GM12875 (cell line): ENCODE data around the gene SMC4.

Experiments
- H3K4me3 ChIP-seq: one replicate; pipeline ENCODE4 v1.5.1; 2011; ENCODE audit warnings: low read depth, low read length, control low read depth
- CTCF ChIP-seq: IDR thresholded peaks from 2 replicates; pipeline ENCODE4 v1.5.1; 2011; ENCODE audit warnings: low read depth, mild to moderate bottlenecking, control low read depth, inconsistent platforms, low read length, moderate library complexity, borderline replicate concordance; ENCODE audit not compliant: insufficient read depth

SMC4 gene

DNA sequence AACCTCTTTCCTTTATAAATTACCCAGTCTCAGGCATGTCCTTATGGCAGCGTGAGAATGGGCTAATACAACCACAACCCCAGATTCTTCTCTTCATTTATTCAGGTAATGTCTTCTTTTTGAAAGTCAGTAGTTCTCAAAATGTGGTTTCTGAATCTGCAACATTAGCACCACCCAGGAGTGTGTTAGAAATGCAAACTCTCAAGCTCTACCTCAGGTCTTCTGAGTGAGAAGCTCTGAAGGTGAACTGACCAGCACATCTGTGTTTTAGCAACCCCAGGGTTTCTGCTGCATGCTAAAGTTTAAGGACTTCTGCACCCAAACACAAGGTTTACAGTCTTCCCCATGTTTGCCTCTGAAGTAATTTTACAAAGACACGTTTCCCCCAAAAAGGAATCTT is 72.4 kb downstream of the SMC4 start:
- no peak overlapping the region for H3K4me3 ChIP-seq
- no peak for TF ChIP-seq CTCF

GRCh38 chr3:160472344-160472743 is 72.9 kb downstream of the SMC4 start:
- no peak for TF ChIP-seq CTCF
- H3K4me3 ChIP-seq, result no peak overlapping the region

DNA sequence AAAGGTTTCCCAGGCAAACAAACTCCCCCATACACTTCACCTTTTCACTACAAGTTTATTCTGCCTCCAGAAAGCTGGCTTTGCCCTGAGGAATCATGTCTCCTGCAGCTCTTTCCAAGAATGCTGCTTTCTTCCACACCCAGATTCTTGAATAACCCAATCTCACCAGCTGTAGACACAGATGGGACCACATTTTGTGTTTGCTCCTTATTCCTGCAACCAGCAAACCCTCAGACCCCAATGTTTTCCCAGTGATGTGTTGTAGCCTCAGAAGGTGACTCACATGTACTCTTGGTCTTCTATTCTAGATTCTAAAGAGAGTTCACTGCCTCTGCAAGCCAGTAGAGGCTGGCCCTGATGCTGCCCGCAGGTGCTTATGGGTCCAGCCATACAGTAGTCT is 73.8 kb downstream of the SMC4 start:
- TF ChIP-seq CTCF, result no peak

GRCh38 chr3:160473978-160474377 is 74.5 kb downstream of the SMC4 start:
- TF ChIP-seq CTCF, result no peak
- no peak overlapping the region for H3K4me3 ChIP-seq

More for the DNA sequence above, 73.8 kb downstream of the SMC4 start:
- no peak overlapping the region for H3K4me3 ChIP-seq

DNA sequence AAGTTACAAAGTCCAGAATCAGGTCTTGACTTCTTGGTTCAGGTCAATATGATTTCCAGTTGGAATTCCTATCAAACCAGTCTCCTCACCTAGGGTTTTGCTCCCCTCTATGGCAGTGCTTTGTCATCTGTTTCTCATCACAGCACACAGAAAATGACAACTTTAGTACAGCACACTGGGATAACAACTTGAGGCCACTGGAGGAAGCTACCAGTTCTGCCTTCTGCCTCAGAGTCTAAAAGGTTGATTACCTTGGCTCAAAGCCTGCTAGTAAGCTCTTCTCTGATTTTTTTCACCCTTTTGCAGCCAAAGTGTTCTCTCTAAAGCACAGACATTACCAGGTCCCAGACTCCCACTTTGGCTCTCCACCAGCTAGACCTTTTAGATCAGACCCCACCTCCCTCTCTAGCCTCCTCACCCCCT is 75.0 kb downstream of the SMC4 start:
- H3K4me3 ChIP-seq, result no peak overlapping the region
- TF ChIP-seq CTCF, result no peak

DNA sequence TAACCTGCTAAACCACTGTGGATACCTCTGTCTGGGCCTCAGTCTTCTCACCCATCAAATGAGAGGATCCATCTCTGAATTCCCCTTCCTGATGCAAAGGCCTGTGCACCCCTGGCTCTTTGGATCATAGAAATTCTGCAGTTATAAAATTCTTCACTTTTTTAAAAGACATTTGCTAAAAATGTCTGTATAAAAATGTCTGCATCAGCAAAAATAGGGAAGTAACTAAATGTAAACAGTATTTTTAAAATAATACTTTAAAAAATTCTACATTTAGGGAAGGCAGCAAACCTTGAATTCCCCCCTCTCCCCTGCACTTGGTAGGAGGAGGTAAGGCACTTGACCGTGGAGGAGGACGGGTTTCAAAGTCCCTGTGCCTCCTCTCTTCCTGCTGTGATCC is 75.7 kb downstream of the SMC4 start:
- TF ChIP-seq CTCF, result no peak

GRCh38 chr3:160475884-160476283 is 76.4 kb downstream of the SMC4 start:
- TF ChIP-seq CTCF, result no peak
- no peak overlapping the region for H3K4me3 ChIP-seq

More for the DNA sequence above, 75.7 kb downstream of the SMC4 start:
- H3K4me3 ChIP-seq, result no peak overlapping the region
